Stimulated activated CD4-positive, alpha-beta T cell treated with anti-CD3 and anti-CD28 coated beads, TNF-alpha, amount 100 ng/mL, for 48 hours (primary cell): Measurements from ENCODE around the gene AFF2.

ENCODE experiments used
- DNase-seq, 3 donors: peaks; one replicate each; pipeline ENCODE4 v3.0.0-alpha.2; 2020; ENCODE audit warnings: low read depth in 3 of 3

AFF2 gene

DNA sequence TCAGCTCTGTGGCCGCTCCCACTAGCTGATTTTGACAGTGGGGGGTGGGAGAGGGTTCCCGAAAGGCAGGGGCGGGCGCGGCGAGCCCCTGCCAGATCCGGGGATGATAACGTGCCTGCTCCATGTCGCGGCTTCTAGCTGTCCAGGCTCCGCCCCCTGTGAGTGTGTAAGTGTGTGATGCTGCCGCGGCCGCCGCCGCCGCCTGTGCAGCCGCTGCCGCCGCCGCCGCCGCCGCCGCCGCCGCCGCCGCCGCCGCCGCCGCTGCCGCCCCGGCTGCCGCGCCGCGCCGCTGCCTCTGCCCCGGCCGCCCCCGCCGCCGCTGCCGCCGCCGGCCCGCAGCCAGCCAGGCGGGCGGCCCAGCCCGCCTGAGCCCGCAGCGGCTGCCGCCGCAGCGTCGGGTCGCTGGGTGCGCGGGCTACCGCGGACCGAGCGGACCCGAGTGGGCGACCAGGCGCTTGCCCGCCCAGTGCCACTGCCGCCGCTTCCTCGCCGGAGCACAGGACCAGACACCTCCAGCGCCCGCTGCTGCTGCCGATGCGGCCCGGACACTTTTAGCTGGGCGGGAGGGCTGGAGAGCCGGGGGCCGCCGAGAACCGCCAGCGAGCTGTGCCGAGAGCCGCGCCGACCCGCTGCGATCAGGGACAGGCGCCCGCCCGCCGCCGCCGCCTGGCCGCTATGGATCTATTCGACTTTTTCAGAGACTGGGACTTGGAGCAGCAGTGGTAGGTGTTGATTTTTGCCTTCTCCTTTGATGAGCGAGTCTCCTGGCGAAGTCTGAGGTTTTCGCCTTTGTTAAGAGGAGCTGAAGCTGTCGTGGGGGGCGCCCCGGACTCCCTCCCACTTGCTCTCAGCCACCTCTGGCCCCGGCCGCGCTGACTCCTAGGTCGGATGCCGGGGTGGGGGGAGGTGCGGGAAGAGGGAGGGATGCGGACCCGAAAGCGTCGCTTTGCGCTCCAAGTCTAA is at the start of gene AFF2:
TSS of gene AFF2 (plus strand) at position 195 of the 963 bp plus-strand sequence. CDS start at position 676, 481 bp downstream.
- peak in 2 of 3 donors; percentile 22 to 34 for DNase-seq

GRCh38 chrX:148457279-148457678 is 43.1 kb upstream of the AFF2 start:
- no peak for DNase-seq

DNA sequence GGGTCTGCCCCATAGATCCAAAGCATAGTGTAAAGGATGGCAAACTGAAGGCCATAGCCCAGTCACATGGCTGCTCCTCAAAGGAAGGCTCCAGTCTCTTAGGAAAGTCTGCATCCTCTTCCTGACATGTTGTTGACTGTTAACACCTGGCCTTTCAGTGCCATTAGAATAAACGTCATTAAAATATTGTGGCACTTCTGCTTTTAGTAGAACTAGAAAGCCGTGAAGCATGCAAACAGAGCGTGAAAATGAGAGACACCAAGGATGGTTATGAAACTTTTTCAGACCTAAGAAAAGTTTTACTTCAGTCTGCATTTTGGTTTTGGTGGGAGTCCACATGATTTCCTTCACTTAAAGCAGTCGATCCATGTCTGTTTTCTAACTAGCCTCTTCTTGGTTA is 41.1 kb upstream of the AFF2 start:
- DNase-seq, result no peak

DNA sequence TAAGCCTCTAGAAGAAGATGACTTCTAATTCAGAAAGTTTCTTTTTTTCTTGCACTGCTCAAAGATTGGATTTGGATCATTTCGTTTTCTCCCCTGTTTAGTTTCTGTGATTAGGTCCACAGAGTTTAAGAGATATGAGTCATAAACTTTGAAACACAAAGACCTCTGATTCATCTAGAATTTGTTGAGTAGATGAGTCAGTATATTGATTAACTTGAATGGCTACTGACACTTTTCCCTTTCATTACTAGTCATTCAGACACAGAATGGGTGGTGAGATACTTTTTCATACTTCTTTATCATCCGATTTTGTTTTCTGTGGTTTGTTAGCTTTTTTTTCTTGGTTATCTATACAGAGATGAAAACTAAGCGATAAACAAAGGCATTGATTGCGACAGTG is 34.1 kb upstream of the AFF2 start:
- no peak for DNase-seq

GRCh38 chrX:148470324-148470723 is 30.1 kb upstream of the AFF2 start:
- DNase-seq, result no peak

DNA sequence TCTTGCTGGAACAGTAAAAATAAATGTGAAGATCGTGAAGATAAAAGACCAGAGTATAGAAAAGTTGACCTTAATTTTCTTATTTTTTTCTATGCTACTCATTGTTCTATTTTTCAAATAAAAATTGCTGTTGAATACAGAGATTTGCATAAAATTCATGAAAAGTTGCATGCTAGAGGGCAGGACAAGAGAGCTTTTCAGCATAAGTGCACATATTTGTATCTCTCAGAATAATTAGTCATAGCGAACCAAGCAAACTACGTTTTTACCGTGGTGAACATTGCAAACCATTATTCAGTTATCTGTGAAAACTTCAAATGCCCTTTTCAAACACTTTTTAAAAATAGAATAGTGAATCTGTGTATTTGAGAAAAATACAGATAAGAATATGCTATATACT is 26.4 kb upstream of the AFF2 start:
- DNase-seq, result no peak

GRCh38 chrX:148492057-148492456 is 8.4 kb upstream of the AFF2 start:
- DNase-seq, result no peak

DNA sequence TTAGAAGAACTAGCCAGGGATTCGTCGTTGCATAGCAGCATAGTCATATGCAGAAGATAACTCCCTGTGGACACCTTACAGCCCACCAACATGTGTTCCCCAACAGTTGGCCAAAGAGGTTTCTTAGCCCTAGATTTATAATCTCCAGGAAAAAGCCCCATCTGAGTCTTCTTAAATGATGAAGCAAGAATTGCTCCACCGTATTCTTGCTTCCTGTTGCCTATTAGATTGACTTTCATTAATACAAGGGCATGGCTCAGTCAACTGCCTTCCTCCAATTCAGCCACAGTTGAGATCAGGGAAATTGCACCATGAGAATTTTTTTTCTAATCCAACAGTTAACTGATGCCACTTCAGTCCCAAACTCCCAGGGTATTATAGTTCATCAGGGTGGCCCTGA is 5.2 kb upstream of the AFF2 start:
- DNase-seq, result no peak

DNA sequence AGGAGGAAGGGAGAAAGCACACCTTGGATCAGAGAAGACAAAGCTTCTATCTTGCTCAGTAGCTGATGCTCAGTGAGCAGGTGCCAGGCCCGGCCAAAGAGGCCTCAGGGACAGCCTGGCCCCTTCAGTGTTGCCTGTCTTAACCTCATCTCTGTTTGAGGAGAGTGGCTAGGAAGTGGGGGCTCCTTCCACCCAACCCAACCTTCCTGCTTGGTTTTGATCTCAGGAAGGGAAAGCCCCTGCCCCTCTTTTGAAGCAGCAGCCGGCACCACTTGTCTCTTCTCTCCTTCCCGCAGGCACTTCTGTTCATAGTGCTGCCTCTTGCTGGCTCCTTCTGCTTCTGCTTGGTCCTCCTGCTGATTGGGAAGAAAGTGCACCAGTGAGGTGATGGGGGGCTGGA is 2.4 kb upstream of the AFF2 start:
- DNase-seq, result no peak

GRCh38 chrX:148499638-148500422 is 587 bp upstream of the AFF2 start:
- DNase-seq, result no peak

DNA sequence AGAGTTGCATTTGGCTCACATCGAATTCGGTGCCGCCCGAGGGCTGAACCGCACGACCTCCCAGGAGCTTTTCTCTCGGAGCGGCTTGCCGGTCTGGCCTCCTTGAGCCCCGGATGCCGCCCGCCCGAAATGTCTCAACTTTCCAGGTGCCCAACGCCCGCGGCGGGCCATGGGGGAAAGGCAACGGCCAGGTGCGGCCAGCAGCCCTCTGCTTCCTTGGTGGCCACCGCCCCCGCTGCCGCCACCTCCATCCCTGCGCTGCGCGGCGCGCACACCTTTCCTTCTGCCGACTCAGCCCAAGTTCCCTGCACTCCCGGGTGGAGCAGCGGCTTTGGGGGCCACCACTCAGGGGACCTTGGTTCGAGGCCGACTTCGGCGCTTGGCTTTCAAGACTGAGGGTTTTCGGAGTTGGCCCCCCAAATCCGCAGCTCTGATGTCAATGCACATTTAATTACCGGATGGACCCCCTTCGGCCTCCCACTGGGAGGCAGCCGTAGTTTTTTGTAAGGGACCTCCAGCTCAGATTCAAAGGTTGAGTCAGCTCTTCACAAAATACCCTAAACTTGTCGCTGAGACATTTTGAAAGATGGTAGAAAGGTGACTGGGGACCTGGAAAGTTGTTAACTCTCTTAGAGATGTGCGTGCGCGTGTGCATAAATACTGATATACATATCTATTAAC is 1.1 kb downstream of the AFF2 start:
- no peak for DNase-seq

GRCh38 chrX:148504506-148504905 is 4.1 kb downstream of the AFF2 start:
- no peak for DNase-seq

GRCh38 chrX:148507418-148507817 is 7.0 kb downstream of the AFF2 start:
- no peak for DNase-seq

DNA sequence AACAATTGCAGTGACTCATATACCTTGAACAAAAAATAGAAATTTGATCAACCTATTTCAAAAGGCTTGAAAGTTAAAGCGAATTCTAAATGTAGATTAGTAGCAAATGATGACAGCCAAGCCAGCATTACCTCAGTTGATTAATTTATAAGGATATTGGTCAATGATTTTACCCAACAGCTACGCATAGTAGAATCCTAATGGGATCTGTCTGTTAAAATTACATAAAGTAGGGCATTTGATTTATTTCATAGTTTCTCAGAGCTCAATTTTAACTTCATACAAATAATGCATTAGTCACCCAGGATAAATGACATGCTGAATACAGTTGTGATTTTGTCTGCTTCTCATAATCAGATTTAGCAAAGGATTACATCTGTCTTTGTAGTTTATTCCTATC is 12.0 kb downstream of the AFF2 start:
- DNase-seq, result no peak

DNA sequence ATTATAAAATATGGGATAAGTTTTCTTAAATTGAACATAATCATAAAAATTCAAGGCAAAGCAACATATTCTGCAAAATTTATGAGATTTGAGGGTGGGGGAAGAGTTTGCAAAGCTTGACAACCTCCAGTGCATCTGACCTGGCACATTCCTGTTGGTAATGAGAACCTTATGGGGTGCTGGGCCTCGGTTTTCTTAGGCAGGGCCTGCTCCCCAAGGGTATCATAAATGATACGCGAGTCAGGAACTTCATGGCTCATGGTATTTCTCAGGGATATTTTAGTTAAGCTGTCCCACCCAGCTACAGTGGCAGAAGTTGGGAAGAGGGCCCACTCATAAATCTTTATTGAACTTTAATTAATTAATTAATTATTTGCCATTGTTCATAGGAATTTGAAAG is 13.2 kb downstream of the AFF2 start:
- no peak for DNase-seq

DNA sequence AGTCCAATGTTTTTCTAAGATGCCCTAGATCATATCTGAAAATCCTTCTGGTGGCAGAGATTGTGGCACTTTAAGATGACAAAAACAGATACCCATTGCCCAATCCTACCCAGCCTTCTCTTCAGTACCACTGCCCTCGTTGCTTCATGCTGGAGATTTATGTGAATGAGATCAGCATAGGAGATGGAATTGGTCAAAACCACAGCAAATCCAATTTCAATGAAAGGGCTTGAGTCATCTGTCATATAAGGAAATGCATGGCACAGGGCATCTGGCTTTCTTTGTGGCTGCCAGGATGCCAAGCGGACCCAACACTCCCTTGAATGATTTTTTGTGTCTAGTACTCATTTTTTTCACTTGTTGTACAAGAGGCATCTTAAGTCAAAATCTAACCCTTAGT is 16.8 kb downstream of the AFF2 start:
- DNase-seq, result no peak

DNA sequence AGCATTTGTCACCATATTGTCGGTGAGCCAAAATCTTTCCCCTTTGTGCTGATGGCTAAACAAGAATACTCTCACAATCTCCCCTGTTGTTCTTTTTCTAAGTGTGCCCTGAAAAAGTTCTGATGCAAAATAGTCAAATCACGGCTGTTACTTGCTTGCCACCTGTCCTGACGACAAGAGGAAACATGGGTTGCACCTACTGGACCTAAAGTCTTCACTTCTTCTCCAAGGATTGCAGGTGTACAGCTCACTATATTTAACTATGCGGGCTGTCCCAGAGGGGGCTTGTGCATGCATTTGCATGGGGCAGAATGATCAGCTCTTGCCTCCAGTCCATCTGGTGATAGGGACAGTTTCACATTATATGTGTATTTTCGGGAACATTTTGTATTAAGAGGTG is 21.6 kb downstream of the AFF2 start:
- DNase-seq, result no peak

- no peak for DNase-seq
These were observed 23.1 kb downstream of the AFF2 start for GRCh38 chrX:148523303-148524080.

- DNase-seq, result peak in 1 of 3 donors; percentile 19
These were observed 30.2 kb downstream of the AFF2 start for GRCh38 chrX:148530464-148531077.

GRCh38 chrX:148534291-148534690 is 33.9 kb downstream of the AFF2 start:
- no peak for DNase-seq

DNA sequence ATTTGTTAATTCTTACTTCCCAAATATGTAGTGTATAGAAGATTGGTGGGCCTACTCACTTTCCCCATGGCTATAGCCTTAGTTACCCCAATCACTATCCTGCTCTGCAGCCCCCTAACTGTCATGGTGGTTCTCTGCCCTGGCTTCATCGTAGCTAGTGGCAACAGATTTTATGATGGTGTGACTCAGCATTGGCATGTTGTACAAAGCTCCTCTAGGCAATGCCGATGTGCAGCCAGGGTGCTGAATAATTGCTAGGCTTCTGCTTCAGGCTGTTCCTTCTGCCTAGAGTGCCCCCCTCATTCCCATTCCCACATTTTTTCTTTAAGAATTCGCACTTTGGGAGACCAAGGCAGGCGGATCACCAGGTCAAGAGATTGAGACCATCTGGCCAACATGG is 35.2 kb downstream of the AFF2 start:
- no peak for DNase-seq
